WI38 (cell line): ENCODE data around the gene SOX3.

Experiments
- H3K4me3 ChIP-seq: 2 replicates; pipeline ENCODE4 v1.5.1; 2011; ENCODE audit warnings: low read depth, mild to moderate bottlenecking, control low read depth, low read length
- CTCF ChIP-seq: IDR thresholded peaks from 2 replicates; pipeline ENCODE4 v1.5.1; 2012; ENCODE audit warnings: low read depth, mild to moderate bottlenecking, control low read depth, low read length

Gene SOX3

GRCh38 chrX:140505421-140506337 lies 810 bp upstream of the SOX3 start:
- no peak for TF ChIP-seq CTCF
- H3K4me3 ChIP-seq, result no peak overlapping the region

GRCh38 chrX:140503714-140504351 lies 1.0 kb downstream of the SOX3 start:
- TF ChIP-seq CTCF, result no peak
- no peak overlapping the region for H3K4me3 ChIP-seq

GRCh38 chrX:140503238-140503601 lies 1.6 kb downstream of the SOX3 start:
- no peak overlapping the region for H3K4me3 ChIP-seq
- TF ChIP-seq CTCF, result no peak

- no peak for TF ChIP-seq CTCF
- no peak overlapping the region for H3K4me3 ChIP-seq
Observed at GRCh38 chrX:140502491-140503237, 2.2 kb downstream of the SOX3 start.

GRCh38 chrX:140501940-140502468 lies 2.9 kb downstream of the SOX3 start:
- no peak overlapping the region for H3K4me3 ChIP-seq
- TF ChIP-seq CTCF, result no peak

GRCh38 chrX:140501321-140501720 lies 3.5 kb downstream of the SOX3 start:
- H3K4me3 ChIP-seq, result no peak overlapping the region
- TF ChIP-seq CTCF, result no peak
